OCI-LY3 (cell line): ENCODE measurements around the gene GPC3.

Experiments
- EZH2phosphoT487 ChIP-seq: fragments of 200-600 bp; shearing (Covaris generic); IDR thresholded peaks from 2 replicates; pipeline ENCODE4 v1.6.1; 2018; ENCODE audit warnings: antibody characterized with exemption, mixed run types, low read depth
- TF ChIP-seq, protein P1 (sequence below): fragments of 200-600, 300-600 bp; sonication (generic); IDR thresholded peaks from 2 replicates; pipeline ENCODE4 v1.5.1; 2014; ENCODE audit warnings: antibody characterized with exemption, low read length, low read depth

DNA sequence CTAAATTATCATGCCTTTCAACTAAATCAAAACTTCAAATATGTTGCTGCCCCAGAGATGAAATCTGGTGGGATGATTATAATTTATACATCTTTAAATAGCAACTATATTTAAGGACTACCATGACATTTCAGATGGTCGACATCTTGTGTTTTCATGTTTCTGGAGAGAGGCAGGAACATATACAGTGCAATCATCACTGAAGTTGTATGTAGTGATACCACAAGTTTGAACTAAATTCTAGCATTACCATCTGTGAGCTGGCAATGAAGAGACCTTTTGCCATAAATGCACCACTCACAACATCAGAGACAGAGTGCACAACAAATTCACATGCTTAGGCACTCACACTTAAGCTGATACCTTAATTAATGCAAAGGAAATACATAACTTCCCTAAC lies 373.7 kb downstream of the GPC3 start:
- TF ChIP-seq, protein P1, sequence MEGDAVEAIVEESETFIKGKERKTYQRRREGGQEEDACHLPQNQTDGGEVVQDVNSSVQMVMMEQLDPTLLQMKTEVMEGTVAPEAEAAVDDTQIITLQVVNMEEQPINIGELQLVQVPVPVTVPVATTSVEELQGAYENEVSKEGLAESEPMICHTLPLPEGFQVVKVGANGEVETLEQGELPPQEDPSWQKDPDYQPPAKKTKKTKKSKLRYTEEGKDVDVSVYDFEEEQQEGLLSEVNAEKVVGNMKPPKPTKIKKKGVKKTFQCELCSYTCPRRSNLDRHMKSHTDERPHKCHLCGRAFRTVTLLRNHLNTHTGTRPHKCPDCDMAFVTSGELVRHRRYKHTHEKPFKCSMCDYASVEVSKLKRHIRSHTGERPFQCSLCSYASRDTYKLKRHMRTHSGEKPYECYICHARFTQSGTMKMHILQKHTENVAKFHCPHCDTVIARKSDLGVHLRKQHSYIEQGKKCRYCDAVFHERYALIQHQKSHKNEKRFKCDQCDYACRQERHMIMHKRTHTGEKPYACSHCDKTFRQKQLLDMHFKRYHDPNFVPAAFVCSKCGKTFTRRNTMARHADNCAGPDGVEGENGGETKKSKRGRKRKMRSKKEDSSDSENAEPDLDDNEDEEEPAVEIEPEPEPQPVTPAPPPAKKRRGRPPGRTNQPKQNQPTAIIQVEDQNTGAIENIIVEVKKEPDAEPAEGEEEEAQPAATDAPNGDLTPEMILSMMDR, result no peak
- TF ChIP-seq EZH2phosphoT487, result no peak
